KOPT-K1 (cell line): ENCODE data around the gene GPR179.

Experiments
- H3K27ac ChIP-seq: fragments of 200-600 bp; sonication (generic); 2 replicates; pipeline ENCODE4 v1.5.1; 2016; ENCODE audit warnings: antibody characterized with exemption, mild to moderate bottlenecking, low read depth, low read length; ENCODE audit not compliant: poor library complexity, severe bottlenecking
- H3K36me3 ChIP-seq: fragments of 200-600 bp; sonication (generic); 2 replicates; pipeline ENCODE4 v1.5.1; 2017; ENCODE audit warnings: antibody characterized with exemption, mild to moderate bottlenecking, low read length, moderate library complexity; ENCODE audit not compliant: insufficient read depth
- H3K9me3 ChIP-seq: fragments of 200-600 bp; sonication (generic); 2 replicates; pipeline ENCODE4 v1.5.1; 2017; ENCODE audit warnings: antibody characterized with exemption, low read length, mild to moderate bottlenecking; ENCODE audit not compliant: insufficient read depth, poor library complexity, severe bottlenecking

The GPR179 gene

GRCh38 chr17:38351412-38352222, 7.9 kb upstream of the GPR179 start, which contains the start of gene SOCS7:
Gene SOCS7, plus strand, starts transcription at chr17:38351844. Its CDS starts 209 bp downstream, at chr17:38352053.
- Histone ChIP-seq H3K27ac (peak within 1 kb of the TSS; percentile 78), H3K9me3 (no peaks in the 10 kb centered on the region), H3K36me3 (no peaks in the 10 kb centered on the region)

- Histone ChIP-seq H3K27ac (no peak overlapping the region), H3K36me3 (no peaks in the 10 kb centered on the region), H3K9me3 (no peaks in the 10 kb centered on the region)
Measured at GRCh38 chr17:38350035-38350434, 6.3 kb upstream of the GPR179 start.

GRCh38 chr17:38349097-38349730, 5.5 kb upstream of the GPR179 start:
- Histone ChIP-seq H3K27ac (no peak overlapping the region), H3K9me3 (no peaks in the 10 kb centered on the region)

GRCh38 chr17:38345743-38346142, 2.0 kb upstream of the GPR179 start:
- Histone ChIP-seq H3K36me3 (no peaks in the 10 kb centered on the region), H3K27ac (no peak overlapping the region), H3K9me3 (no peaks in the 10 kb centered on the region)

More at GRCh38 chr17:38349097-38349730, 5.5 kb upstream of the GPR179 start:
- no peaks in the 10 kb centered on the region for H3K36me3 ChIP-seq

- Histone ChIP-seq H3K27ac (no peak overlapping the region), H3K9me3 (no peaks in the 10 kb centered on the region), H3K36me3 (no peaks in the 10 kb centered on the region)
Measured at GRCh38 chr17:38344420-38344745, 627 bp upstream of the GPR179 start.

- H3K36me3 ChIP-seq = no peaks in the 10 kb centered on the region
- H3K27ac ChIP-seq = no peak overlapping the region
- no peaks in the 10 kb centered on the region for H3K9me3 ChIP-seq
Measured at GRCh38 chr17:38342886-38343607, 709 bp downstream of the GPR179 start.

GRCh38 chr17:38341035-38341721, 2.6 kb downstream of the GPR179 start:
- Histone ChIP-seq H3K27ac (no peak overlapping the region), H3K36me3 (no peaks in the 10 kb centered on the region), H3K9me3 (no peaks in the 10 kb centered on the region)

GRCh38 chr17:38339891-38340290, 3.9 kb downstream of the GPR179 start:
- Histone ChIP-seq H3K36me3 (no peaks in the 10 kb centered on the region), H3K27ac (no peak overlapping the region), H3K9me3 (no peaks in the 10 kb centered on the region)

- no peak overlapping the region for H3K27ac ChIP-seq
- no peaks in the 10 kb centered on the region for H3K9me3 ChIP-seq
- no peaks in the 10 kb centered on the region for H3K36me3 ChIP-seq
Measured at GRCh38 chr17:38338535-38338934, 5.2 kb downstream of the GPR179 start.

- no peak overlapping the region for H3K27ac ChIP-seq
- H3K9me3 ChIP-seq = no peaks in the 10 kb centered on the region
- H3K36me3 ChIP-seq = no peaks in the 10 kb centered on the region
Measured at GRCh38 chr17:38338053-38338452, 5.7 kb downstream of the GPR179 start.

GRCh38 chr17:38336838-38337237, 6.9 kb downstream of the GPR179 start:
- Histone ChIP-seq H3K36me3 (no peaks in the 10 kb centered on the region), H3K27ac (no peak overlapping the region), H3K9me3 (no peaks in the 10 kb centered on the region)

GRCh38 chr17:38334480-38335364, 9.0 kb downstream of the GPR179 start:
- Histone ChIP-seq H3K36me3 (no peaks in the 10 kb centered on the region), H3K27ac (no peak overlapping the region), H3K9me3 (no peaks in the 10 kb centered on the region)

GRCh38 chr17:38333635-38334295, 10.0 kb downstream of the GPR179 start:
- Histone ChIP-seq H3K36me3 (no peaks in the 10 kb centered on the region), H3K27ac (no peak overlapping the region), H3K9me3 (no peaks in the 10 kb centered on the region)

- Histone ChIP-seq H3K27ac (no peak overlapping the region), H3K36me3 (no peaks in the 10 kb centered on the region), H3K9me3 (no peaks in the 10 kb centered on the region)
Measured at GRCh38 chr17:38332735-38333134, 11.0 kb downstream of the GPR179 start.
